ENCODE results near the gene GNG7. TPM values are rescaled to one million over a fixed set of nuclear protein-coding genes. Genes with fewer than 3 reads are reported as not detected.
A peak's percentile ranks its signal among the peaks of the same experiment; 100 is the strongest.

The GNG7 gene
- total and polyA plus RNA-seq, 2 donors (not counting 3 experiments of a cell fraction or from before 2014, with no cell fraction given): 0.29 to 0.84 TPM

DNA sequence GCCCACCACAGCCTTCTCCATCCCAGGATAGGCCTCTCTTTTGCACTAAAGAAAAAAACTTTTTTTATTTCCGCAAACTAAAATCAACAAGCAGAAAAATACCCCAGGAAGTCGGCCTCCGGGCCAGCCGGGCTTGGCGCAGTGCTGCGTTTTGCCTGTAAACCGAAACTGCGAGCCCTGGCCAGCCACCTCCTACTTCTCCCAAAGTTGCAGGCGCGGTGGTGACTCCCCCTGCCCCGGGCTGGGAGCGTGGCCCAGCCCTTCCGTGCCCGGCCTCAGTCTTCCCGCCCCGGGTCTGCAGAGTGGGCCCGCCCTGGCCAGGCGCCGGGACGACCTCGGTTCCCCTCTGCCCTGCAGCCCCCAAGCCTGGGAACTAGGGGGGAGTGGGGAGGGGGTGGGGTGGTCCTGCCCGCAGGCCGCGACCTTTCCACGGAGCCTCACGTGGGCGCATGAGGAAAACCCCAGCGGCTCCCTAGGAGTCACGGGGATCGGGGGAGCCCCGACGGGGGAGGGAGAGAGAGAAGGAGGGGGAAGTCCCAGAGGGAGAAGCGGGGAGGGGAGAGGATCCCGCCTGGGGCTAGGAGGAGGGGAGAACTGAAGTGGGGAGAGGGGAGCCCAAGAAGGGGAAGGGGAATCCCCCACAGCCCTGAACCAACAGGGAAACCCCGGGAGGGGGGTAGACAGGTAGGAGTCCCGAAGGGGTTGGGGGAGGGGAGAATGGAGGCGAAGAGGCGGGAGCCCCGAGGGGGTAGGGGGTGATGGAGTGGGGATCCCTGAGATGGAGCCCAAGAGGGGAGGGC, 223.5 kb downstream of the GNG7 start:
- Histone ChIP-seq H3K27ac (ENCODE audit: insufficient read depth, low read depth, low read length) (peak overlapping the region; percentile 32), H3K79me2 (ENCODE audit: control insufficient read depth, insufficient read depth, low read length) (peaks cover 34% of the 10 kb centered on the region), H4K20me1 (replicated peaks; ENCODE audit: control insufficient read depth, extremely low read depth, insufficient read depth, low read length) (no peaks in the 10 kb centered on the region), H3K9me1 (replicated peaks; ENCODE audit: control insufficient read depth, extremely low read depth, insufficient read depth, low read length) (no peaks in the 10 kb centered on the region), H3K4me1 (ENCODE audit: control insufficient read depth, extremely low read depth, insufficient read depth, low read length) (peaks cover 16% of the 10 kb centered on the region), H2AFZ (ENCODE audit: low read depth, low read length) (no peak overlapping the region), H3K9me3 (replicated peaks; ENCODE audit: control insufficient read depth, insufficient read depth, low read length) (no peaks in the 10 kb centered on the region), H3K4me2 (ENCODE audit: insufficient read depth, low read length) (peak overlapping the region; percentile 72), H3K36me3 (ENCODE audit: control insufficient read depth in 2 of 2, extremely low read depth in 1 of 2, insufficient read depth in 2 of 2, low read length in 2 of 2) (peaks cover 5 to 7% of the 10 kb centered on the region in 2 experiments), H3K4me3 (replicated peaks in 1 of 3; ENCODE audit: insufficient read depth in 1 of 3, low read depth in 1 of 3, low read length in 3 of 3) (peak overlapping the region; percentile 83 to 89 (median 89)), H3K9ac (replicated peaks; ENCODE audit: extremely low read depth, insufficient read depth, low read length) (peak overlapping the region; percentile 95), H3K27me3 (ENCODE audit: control insufficient read depth in 2 of 2, insufficient read depth in 2 of 2, low read length in 2 of 2) (no peaks in the 10 kb centered on the region)
- ChIA-PET CTCF (interaction anchor here (1.0 to 11.2 kb wide), 11 partner anchors 51 to 158 kb away, joined by 3 to 209 read pairs (median 15); no protein-coding TSS in a partner anchor), POLR2A (interaction anchor here (1.0 to 5.5 kb wide), 8 partner anchors 55 to 134 kb away, joined by 3 to 253 read pairs (median 41); no protein-coding TSS in a partner anchor)
- FAIRE-seq: peak; percentile 71
- dilution Hi-C loops (cut with MboI; ENCODE audit: extremely low pct_ligation_motif_present, low sequenced_read_pairs) (no loop called here), intact Hi-C loops (cut with micrococcal nuclease) (loop anchor here (1.0 kb wide), 2 partner anchors 10 to 76 kb away; no protein-coding TSS in a partner anchor)
- BruUV-seq (replicated peaks): no TSS peak
- TF ChIP-seq POLR2AphosphoS5 (IDR thresholded peaks at IDR 0.05; ENCODE audit: insufficient read depth, low read depth, low read length): peak; percentile 20
- TF ChIP-seq GATA2 (IDR thresholded peaks at IDR 0.05; ENCODE audit: insufficient read depth, insufficient read length, low read depth, low read length): no peak
- DNase-seq (ENCODE audit: low read depth, low spot score): peak; percentile 60

DNA sequence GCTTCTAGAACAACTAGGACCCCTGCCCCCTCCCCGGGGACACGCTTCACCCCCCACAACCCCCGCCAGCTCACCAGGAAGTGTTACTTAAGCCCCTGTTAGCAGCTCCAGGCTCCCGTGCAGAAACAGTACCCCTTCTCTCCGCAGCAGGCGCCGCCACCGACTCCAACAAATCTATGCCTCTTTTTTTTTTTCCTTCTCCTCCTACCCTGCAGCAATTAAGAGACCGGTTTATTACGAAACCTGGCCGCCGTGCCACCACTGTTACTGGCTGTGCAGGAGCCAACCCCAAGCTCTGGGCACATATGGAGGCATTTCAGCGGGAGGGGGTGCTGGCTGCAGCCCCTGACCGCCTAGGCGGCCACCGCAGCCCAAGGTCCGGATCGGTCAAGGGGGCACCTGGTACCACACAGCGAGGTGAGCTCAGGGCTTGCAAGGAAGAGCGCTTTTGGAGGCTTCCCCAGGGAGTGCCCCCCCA, 224.2 kb downstream of the GNG7 start:
- H2AFZ ChIP-seq (ENCODE audit: low read depth, low read length): no peak overlapping the region
- peaks cover 5 to 7% of the 10 kb centered on the region in 2 experiments for H3K36me3 ChIP-seq (ENCODE audit: control insufficient read depth in 2 of 2, extremely low read depth in 1 of 2, insufficient read depth in 2 of 2, low read length in 2 of 2)
- no TSS peak for BruUV-seq (replicated peaks)
- peaks cover 34% of the 10 kb centered on the region for H3K79me2 ChIP-seq (ENCODE audit: control insufficient read depth, insufficient read depth, low read length)
- no peaks in the 10 kb centered on the region for H3K9me1 ChIP-seq (replicated peaks; ENCODE audit: control insufficient read depth, extremely low read depth, insufficient read depth, low read length)
- peak overlapping the region; percentile 72 for H3K4me2 ChIP-seq (ENCODE audit: insufficient read depth, low read length)
- H3K27me3 ChIP-seq (ENCODE audit: control insufficient read depth in 2 of 2, insufficient read depth in 2 of 2, low read length in 2 of 2): no peaks in the 10 kb centered on the region
- peak; percentile 60 for DNase-seq (ENCODE audit: low read depth, low spot score)
- dilution Hi-C loops (cut with MboI; ENCODE audit: extremely low pct_ligation_motif_present, low sequenced_read_pairs) (no loop called here), intact Hi-C loops (cut with micrococcal nuclease) (loop anchor here (1.0 kb wide), 1 partner anchor 77 kb away; no protein-coding TSS in a partner anchor)
- H3K9ac ChIP-seq (replicated peaks; ENCODE audit: extremely low read depth, insufficient read depth, low read length): peak overlapping the region; percentile 95
- ChIA-PET POLR2A (interaction anchor here (0.7 to 5.5 kb wide), 8 partner anchors 17 to 135 kb away, joined by 3 to 253 read pairs (median 41); no protein-coding TSS in a partner anchor), CTCF (interaction anchor here (0.6 to 11.2 kb wide), 14 partner anchors 46 to 158 kb away, joined by 3 to 209 read pairs (median 4); no protein-coding TSS in a partner anchor)
- peaks cover 16% of the 10 kb centered on the region for H3K4me1 ChIP-seq (ENCODE audit: control insufficient read depth, extremely low read depth, insufficient read depth, low read length)
- H3K9me3 ChIP-seq (replicated peaks; ENCODE audit: control insufficient read depth, insufficient read depth, low read length): no peaks in the 10 kb centered on the region
- H4K20me1 ChIP-seq (replicated peaks; ENCODE audit: control insufficient read depth, extremely low read depth, insufficient read depth, low read length): no peaks in the 10 kb centered on the region
- TF ChIP-seq, protein P1, sequence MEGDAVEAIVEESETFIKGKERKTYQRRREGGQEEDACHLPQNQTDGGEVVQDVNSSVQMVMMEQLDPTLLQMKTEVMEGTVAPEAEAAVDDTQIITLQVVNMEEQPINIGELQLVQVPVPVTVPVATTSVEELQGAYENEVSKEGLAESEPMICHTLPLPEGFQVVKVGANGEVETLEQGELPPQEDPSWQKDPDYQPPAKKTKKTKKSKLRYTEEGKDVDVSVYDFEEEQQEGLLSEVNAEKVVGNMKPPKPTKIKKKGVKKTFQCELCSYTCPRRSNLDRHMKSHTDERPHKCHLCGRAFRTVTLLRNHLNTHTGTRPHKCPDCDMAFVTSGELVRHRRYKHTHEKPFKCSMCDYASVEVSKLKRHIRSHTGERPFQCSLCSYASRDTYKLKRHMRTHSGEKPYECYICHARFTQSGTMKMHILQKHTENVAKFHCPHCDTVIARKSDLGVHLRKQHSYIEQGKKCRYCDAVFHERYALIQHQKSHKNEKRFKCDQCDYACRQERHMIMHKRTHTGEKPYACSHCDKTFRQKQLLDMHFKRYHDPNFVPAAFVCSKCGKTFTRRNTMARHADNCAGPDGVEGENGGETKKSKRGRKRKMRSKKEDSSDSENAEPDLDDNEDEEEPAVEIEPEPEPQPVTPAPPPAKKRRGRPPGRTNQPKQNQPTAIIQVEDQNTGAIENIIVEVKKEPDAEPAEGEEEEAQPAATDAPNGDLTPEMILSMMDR (IDR thresholded peaks at IDR 0.05; ENCODE audit: extremely low read depth in 1 of 2, insufficient read depth in 1 of 2, low read depth in 1 of 2, low read length in 2 of 2): peak in 1 of 2 donors; percentile 13
- TF ChIP-seq, protein P2, sequence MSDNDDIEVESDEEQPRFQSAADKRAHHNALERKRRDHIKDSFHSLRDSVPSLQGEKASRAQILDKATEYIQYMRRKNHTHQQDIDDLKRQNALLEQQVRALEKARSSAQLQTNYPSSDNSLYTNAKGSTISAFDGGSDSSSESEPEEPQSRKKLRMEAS (IDR thresholded peaks at IDR 0.05; ENCODE audit: insufficient read depth, insufficient read length): no peak
- FAIRE-seq: peak; percentile 42
- peak overlapping the region; percentile 32 for H3K27ac ChIP-seq (ENCODE audit: insufficient read depth, low read depth, low read length)
- H3K4me3 ChIP-seq (replicated peaks in 1 of 3; ENCODE audit: insufficient read depth in 1 of 3, low read depth in 1 of 3, low read length in 3 of 3): peak overlapping the region; percentile 83 to 89 (median 89)

Data from endothelial cell of umbilical vein (primary cell).